HG02759 (cell line): ENCODE measurements around the gene SPDYE18.
"Not testable (repeated sequence)": the region's sequence is repeated elsewhere in the genome, so short reads cannot be mapped to it uniquely, and the experiment has no call there.

Experiments used
- ATAC-seq: cut with Tn5 transposase; IDR thresholded peaks from one replicate; pipeline ENCODE4 v1.9.1; 2021; ENCODE audit warnings: mild to moderate bottlenecking, moderate library complexity; ENCODE audit not compliant: unreplicated experiment

The SPDYE18 gene

GRCh38 chr7:77062557-77062956 lies at the start of gene SPDYE18:
Gene SPDYE18, minus strand, starts transcription at chr7:77062558. Its CDS starts 2,046 bp downstream, at chr7:77060512.
- not testable (repeated sequence) for ATAC-seq

GRCh38 chr7:77108362-77108761 lies 46.0 kb upstream of the SPDYE18 start:
- ATAC-seq = not testable (repeated sequence)

GRCh38 chr7:77107659-77108058 lies 45.3 kb upstream of the SPDYE18 start:
- ATAC-seq = not testable (repeated sequence)

- ATAC-seq = not testable (repeated sequence)
Measured at GRCh38 chr7:77105904-77106303, 43.5 kb upstream of the SPDYE18 start.

- ATAC-seq = not testable (repeated sequence)
Measured at GRCh38 chr7:77102671-77103070, 40.3 kb upstream of the SPDYE18 start.

GRCh38 chr7:77101187-77101586 lies 38.8 kb upstream of the SPDYE18 start:
- not testable (repeated sequence) for ATAC-seq

GRCh38 chr7:77100501-77100900 lies 38.1 kb upstream of the SPDYE18 start:
- not testable (repeated sequence) for ATAC-seq

GRCh38 chr7:77092301-77092700 lies 29.9 kb upstream of the SPDYE18 start:
- not testable (repeated sequence) for ATAC-seq

- ATAC-seq = not testable (repeated sequence)
Measured at GRCh38 chr7:77082192-77082591, 19.8 kb upstream of the SPDYE18 start.

GRCh38 chr7:77080236-77080635 lies 17.9 kb upstream of the SPDYE18 start:
- ATAC-seq = not testable (repeated sequence)

- not testable (repeated sequence) for ATAC-seq
Measured at GRCh38 chr7:77079624-77080023, 17.3 kb upstream of the SPDYE18 start.

GRCh38 chr7:77079112-77079511 lies 16.8 kb upstream of the SPDYE18 start:
- ATAC-seq = not testable (repeated sequence)

GRCh38 chr7:77077060-77077459 lies 14.7 kb upstream of the SPDYE18 start:
- not testable (repeated sequence) for ATAC-seq

- not testable (repeated sequence) for ATAC-seq
Measured at GRCh38 chr7:77074786-77075396, 12.5 kb upstream of the SPDYE18 start.

GRCh38 chr7:77071108-77071507 lies 8.8 kb upstream of the SPDYE18 start:
- ATAC-seq = not testable (repeated sequence)

- ATAC-seq = not testable (repeated sequence)
Measured at GRCh38 chr7:77065869-77066268, 3.5 kb upstream of the SPDYE18 start.

GRCh38 chr7:77063732-77064131 lies 1.4 kb upstream of the SPDYE18 start:
- not testable (repeated sequence) for ATAC-seq

- not testable (repeated sequence) for ATAC-seq
Measured at GRCh38 chr7:77032261-77032660, 30.1 kb downstream of the SPDYE18 start, which contains the start of gene SPDYE17. Gene SPDYE17, minus strand, starts transcription at chr7:77032361. Its CDS starts 1,791 bp downstream, at chr7:77030570.

- ATAC-seq = not testable (repeated sequence)
Measured at GRCh38 chr7:77026349-77026748, 36.0 kb downstream of the SPDYE18 start.

GRCh38 chr7:77010074-77010680 lies 52.2 kb downstream of the SPDYE18 start:
- ATAC-seq = not testable (repeated sequence)

GRCh38 chr7:77008000-77008399 lies 54.4 kb downstream of the SPDYE18 start:
- not testable (repeated sequence) for ATAC-seq
